ENCODE results near the gene VWA5A.

DNA sequence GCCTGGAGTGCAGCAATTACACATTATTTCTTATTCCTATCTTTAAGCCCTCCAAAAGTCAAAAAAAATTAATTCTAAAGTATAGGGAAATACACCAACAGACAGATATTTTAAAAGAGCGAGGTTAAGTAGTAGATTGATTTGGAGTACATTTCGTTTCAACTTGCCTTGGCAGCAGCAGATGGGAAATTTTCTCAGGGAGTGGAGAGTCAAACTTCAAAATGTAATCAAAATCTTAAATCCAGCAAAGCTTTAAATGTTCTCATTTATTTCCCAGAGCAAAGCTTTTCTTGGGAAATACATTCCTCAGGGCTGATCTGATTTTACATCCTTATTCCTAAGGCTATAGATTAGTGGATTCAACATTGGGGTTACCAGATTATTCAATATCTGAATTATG lies 21.9 kb upstream of the VWA5A start:
- TF ChIP-seq CTCF (IDR thresholded peaks at IDR 0.05; ENCODE audit: low read length) (no peak), EZH2 (IDR thresholded peaks at IDR 0.05; ENCODE audit: borderline replicate concordance, low read length) (no peak)
